CD4-positive, alpha-beta T cell treated with Interleukin-17A for 1 hour (primary cell): ENCODE results near the gene CLCNKB.
A peak's percentile ranks its signal among the peaks of the same experiment; 100 is the strongest.
"Not testable (repeated sequence)": the region's sequence is repeated elsewhere in the genome, so short reads cannot be mapped to it uniquely, and the experiment has no call there.

Experiments used
- DNase-seq: peaks from one replicate; pipeline ENCODE4 v3.0.0-alpha.2; 2020

CLCNKB gene

GRCh38 chr1:16036461-16036860 lies 7.1 kb upstream of the CLCNKB start:
- not testable (repeated sequence) for DNase-seq

- no peak for DNase-seq
These were observed 5.0 kb upstream of the CLCNKB start for GRCh38 chr1:16038620-16038912.

- not testable (repeated sequence) for DNase-seq
These were observed 3.7 kb upstream of the CLCNKB start for GRCh38 chr1:16039871-16040270.

- no peak for DNase-seq
These were observed 2.4 kb upstream of the CLCNKB start for GRCh38 chr1:16041200-16041599.

GRCh38 chr1:16042096-16042495 lies 1.5 kb upstream of the CLCNKB start:
- no peak for DNase-seq

- not testable (repeated sequence) for DNase-seq
These were observed 928 bp upstream of the CLCNKB start for GRCh38 chr1:16042654-16043053.

- no peak for DNase-seq
These were observed 368 bp downstream of the CLCNKB start for GRCh38 chr1:16043950-16044349.

GRCh38 chr1:16046842-16047241 lies 3.3 kb downstream of the CLCNKB start:
- no peak for DNase-seq

- DNase-seq: no peak
These were observed 4.4 kb downstream of the CLCNKB start for GRCh38 chr1:16047791-16048475.

- DNase-seq: peak; percentile 51
These were observed 5.1 kb downstream of the CLCNKB start for GRCh38 chr1:16048573-16049189.

GRCh38 chr1:16050328-16050727 lies 6.7 kb downstream of the CLCNKB start:
- DNase-seq: no peak

- no peak for DNase-seq
These were observed 7.5 kb downstream of the CLCNKB start for GRCh38 chr1:16051039-16051438.

GRCh38 chr1:16051949-16052348 lies 8.4 kb downstream of the CLCNKB start:
- not testable (repeated sequence) for DNase-seq

GRCh38 chr1:16053781-16054502 lies 10.4 kb downstream of the CLCNKB start:
- DNase-seq: no peak

- no peak for DNase-seq
These were observed 11.3 kb downstream of the CLCNKB start for GRCh38 chr1:16054598-16055540.

GRCh38 chr1:16055613-16056520 lies 12.3 kb downstream of the CLCNKB start:
- peak; percentile 86 for DNase-seq

GRCh38 chr1:16056521-16056912 lies 12.9 kb downstream of the CLCNKB start:
- DNase-seq: not testable (repeated sequence)

GRCh38 chr1:16057314-16057915 lies 13.8 kb downstream of the CLCNKB start:
- not testable (repeated sequence) for DNase-seq

- not testable (repeated sequence) for DNase-seq
These were observed 15.0 kb downstream of the CLCNKB start for GRCh38 chr1:16058394-16059120.

- DNase-seq: no peak
These were observed 17.7 kb downstream of the CLCNKB start for GRCh38 chr1:16061266-16061665.
